ENCODE results near the gene ZNF438.
"Not testable (repeated sequence)": the region's sequence is repeated elsewhere in the genome, so short reads cannot be mapped to it uniquely, and the experiment has no call there.

ZNF438 gene

DNA sequence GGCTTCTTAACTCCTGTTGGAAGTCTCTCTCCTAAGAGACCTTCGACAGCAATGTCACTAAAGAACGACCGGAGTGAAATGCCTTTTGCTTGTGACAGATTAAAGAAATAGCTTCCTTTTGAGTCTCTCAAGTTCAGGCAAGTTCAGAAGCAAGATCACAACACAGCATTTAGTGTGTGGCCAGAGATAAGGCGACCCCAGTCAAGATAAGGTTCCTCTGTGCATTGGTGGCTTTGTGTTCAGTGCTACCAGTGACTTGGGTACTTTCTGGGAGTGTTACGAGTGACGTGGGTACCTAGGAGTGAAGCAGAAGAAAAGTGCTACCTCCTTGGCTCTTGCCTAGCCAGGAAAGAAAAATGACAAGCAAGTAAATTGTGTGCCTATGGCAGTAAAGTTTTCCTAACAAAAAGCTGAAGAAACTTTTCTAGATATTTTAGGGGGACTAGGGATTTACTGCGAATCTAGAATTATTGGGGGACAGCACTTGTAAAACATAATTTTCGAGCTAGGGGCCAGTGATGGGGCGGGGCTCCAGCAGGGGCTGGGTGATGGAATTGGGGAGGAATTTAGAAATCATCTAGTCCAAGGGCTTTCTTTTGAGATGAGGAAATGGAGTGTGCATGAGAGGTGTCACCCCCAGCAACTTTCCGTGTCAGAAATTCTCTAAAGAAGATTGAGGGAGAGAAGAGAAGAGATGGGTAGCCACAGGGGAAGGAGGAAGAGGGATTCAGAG, 210.2 kb downstream of the ZNF438 start:
- no peak for DNase-seq

DNA sequence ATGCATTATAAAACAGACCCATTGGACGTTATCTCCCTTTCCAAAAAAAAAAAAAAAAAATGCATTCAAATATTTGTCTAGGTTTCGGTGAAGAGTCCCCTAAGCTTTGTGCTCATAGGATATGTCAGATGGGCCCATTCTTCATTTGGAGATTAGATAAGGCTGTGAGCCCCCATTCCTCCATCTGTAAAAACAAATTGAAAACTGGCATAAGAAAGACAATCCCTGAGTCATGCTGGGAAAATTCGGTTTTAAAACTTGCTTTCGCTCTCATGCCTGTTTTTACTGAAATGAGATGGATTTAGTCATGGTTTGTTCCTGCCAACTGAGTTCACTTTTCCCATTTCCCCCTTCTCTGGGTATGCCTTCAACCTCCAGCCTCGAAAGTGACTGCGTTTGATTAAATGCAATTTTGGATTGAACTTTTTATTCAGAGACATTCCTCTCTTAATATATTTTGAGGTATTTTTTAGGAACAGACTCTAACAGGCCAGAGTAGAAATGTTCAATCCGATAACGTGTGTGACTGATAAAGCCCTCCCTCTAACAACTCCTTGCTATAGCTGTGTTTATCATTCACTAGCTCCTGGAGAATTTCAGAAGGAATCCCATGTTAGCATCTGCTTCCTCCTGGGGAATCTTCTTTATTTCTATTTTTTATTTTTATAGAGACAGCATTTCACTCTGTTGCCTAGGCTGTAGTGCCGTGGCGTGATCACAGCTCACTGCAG, 211.2 kb downstream of the ZNF438 start:
- no peak for DNase-seq

DNA sequence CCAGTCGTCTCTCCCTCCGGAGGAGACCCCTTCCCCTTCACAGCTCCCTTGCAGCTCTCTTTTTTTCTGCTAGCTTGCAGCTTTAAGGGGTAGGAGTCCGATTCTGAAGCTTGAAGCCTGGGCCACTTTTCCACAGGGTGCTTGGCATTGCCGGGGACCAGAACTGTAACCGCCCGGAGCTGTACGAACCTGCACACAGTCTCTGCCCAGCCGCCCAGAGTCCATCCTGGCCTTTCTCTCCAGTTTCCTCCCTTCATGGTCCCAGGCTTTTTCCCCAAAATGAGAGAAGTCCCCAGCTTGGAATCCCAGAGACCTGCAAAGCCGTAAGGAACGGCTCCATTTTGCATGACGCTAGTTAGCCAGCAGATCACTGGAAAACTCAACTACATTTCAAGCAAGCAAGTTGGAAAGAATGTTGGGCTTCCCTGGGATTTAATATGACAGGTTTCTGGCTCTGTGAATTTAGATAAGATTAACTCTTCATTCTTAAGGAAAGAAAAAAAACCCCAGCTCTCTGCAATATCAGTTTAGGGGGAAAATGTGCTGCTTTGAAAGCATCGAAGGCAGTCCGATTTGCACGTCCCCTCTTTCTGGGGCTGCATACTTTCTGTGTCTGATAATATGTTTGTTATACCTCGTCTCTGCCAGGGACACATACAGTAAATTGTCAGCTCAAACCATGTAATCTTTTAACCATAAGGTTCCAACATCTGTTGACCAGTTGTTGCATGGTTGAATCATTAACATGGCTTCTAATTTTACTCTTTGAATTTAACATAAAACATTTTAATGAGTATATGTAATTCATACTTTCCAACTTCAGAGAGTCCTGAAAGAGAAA, 212.1 kb downstream of the ZNF438 start:
- DNase-seq = no peak

DNA sequence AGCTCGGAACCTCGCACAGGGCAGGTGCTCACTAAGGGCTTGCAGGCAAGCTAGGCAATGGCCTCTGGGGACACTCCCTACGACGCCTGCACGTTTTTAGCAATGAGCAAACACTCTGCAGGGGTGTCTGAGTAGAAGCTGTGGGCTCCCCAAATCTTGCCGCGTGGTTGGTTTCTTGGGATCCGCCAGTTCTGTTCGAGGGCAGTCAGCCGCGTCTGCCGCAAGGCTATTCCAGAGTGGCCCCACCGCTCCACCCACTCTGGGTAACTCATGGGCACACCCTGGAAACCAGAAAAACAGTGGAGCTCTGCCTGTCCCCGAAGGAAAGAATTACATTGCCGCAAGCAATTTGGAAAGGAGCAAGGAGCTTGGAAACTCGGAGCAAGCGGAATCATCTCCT, 212.8 kb downstream of the ZNF438 start:
- no peak for DNase-seq

DNA sequence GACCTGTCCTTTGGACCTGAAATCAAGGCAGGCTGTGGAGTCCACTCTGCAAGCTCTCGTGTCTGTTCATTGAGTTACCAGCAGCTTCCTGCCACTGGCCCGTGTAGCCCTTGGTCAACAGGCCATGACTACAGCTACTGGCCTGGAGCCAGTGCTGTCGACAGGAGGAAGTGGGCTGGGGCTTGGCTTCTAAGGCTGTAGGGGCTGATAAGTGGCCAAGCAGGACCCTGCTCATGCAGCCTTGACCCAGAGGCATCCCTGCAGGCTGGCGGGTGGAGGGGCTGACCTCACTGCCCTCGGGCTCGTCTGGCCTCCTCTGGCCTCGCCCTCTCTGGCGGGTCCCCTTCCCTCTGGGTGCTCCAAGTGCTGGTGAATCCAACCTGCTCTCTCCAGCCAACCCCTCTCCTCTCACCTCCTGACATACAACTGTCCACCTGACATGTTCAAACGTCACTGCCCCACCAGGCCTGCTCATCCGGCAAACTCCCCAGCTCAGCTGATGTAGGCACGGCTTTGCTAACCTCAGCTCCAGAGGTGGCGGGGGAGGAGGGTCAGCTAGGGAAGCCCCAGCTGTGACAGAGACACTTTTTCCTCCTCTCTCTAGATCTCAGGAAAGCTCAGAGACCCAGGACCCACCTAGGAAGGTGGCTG, 213.5 kb downstream of the ZNF438 start:
- no peak for DNase-seq

DNA sequence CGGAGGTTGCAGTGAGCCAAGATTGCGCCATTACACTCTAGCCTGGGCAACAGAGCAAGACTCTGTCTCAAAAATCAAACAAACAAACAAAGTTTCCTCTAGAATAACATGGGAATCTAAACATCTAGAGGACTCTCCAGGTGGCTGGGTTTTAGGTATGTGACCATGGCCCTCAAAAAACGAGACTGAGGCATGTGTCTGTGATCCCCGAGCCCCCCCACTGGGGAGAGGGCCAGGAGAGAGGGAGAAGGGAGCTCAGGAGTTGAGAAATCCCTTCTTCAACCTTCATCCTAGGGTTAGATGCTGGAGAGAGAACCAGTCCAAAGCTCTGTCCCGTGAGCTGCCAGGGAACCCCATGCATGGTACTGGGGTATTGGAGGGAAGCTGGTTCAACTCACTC, 214.1 kb downstream of the ZNF438 start:
- no peak for DNase-seq

DNA sequence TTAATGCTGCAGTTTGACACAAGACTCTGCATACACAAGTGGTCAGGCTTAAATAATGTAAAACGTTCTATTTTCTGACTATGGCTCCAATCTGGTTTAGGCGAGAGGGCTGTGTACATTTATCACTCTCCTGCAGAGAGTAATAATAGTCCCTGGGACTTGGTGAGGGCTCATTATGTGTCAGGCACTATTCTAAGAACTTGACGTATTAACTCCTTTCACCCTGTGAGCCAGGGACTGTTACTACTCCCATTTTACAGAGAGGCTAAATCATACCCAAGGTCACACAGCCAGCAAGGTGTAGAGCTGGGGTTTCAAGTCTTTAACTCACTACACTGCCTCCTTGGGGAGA, 214.9 kb downstream of the ZNF438 start:
- DNase-seq = no peak

DNA sequence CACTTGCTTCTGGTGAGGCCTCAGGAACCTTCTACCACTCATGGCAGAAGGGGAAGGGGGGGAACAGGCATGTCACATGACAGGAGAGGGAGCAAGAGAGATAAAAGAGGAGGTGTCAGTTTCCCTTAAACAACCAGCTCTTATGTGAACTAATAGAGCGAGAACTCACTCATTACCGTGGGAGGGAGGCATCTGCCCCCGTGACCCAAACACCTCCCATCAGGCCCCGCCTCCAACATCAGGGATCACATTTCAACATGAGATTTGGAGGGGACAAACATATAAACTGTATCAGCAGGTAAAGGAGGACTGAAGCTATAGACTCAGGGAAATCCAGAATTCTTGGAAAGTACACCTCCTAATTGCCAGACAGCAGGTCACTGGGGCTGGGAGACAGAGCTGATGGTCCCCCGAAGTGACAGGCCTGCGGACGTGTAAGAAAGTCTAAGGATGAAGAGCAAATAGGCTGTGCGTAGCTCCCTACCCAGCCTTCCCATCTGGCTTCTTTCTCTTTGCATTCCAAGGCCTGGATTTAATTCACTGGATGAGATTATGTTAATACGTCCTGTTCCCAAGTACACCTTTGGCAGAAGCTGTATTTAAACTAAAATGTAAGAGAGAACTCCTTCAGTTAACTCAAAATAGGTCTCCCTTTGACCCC, 215.4 kb downstream of the ZNF438 start:
- DNase-seq = no peak

DNA sequence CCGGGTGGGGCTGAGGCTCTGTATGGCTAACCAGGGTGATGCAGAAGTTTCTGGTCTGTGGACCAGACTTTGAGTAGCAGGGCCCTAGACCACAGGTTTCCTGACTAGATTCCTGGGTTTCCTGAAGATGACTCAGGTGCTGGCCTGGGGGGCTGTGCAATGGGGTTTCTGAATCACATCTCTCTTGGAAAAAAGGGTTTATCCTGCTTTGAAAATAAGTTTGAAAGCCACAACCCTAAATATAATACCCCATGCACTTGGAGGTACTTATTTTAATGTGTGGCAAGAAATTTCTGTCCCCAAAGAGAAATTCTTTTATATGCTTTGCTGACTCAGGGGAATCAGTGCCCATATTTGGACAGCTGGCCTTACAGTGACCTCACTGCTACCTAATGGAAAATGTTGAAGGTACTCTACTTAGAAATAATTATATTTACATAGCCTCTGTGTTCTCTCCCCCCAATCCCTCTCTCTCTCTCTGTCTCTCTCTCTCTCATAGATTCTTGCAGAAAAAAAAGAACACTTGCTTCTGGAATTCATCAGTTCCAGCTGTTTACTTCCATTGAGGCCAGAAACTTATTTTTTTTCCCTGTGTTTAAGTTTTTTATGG, 217.7 kb downstream of the ZNF438 start:
- no peak for DNase-seq

DNA sequence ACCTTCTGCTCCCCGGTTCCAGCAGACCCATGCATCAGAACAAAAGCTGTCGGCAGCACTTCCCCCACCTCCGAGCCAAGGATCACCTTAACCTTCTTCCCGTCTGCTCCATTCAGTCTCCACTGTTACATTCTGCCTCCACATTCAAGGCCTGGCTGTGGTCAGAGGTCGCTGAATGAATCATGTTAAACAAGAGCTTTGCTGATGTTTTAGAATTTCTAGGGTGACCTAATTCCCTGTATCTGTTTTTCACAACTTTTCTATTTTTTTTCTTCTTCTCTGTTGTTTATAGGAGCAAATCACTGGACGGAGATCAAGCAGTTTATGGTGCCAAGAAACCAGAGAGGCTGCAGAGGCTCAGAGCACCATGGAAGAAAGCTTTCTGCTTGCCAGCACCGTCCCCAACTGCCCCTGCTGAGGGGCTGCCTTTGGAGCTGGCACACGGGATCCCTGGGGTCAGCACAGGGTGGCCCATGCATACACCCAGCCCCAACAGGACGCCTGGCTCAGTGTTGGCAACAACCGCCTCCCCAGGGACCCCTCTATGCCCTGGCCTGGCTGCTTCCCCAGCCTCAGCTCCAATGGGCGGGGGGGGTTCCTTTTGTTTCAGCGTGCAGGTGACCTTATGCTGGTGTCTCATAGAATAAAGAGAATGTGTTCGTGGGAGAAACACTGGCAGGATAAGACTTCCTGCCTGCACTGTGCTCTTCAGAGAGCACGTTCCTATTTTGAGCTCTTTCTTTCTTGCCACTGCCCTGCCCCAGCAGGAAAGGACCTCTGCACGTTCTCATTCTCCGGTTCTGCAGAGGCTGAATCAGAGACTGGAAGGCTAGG, 219.4 kb downstream of the ZNF438 start:
- no peak for DNase-seq

DNA sequence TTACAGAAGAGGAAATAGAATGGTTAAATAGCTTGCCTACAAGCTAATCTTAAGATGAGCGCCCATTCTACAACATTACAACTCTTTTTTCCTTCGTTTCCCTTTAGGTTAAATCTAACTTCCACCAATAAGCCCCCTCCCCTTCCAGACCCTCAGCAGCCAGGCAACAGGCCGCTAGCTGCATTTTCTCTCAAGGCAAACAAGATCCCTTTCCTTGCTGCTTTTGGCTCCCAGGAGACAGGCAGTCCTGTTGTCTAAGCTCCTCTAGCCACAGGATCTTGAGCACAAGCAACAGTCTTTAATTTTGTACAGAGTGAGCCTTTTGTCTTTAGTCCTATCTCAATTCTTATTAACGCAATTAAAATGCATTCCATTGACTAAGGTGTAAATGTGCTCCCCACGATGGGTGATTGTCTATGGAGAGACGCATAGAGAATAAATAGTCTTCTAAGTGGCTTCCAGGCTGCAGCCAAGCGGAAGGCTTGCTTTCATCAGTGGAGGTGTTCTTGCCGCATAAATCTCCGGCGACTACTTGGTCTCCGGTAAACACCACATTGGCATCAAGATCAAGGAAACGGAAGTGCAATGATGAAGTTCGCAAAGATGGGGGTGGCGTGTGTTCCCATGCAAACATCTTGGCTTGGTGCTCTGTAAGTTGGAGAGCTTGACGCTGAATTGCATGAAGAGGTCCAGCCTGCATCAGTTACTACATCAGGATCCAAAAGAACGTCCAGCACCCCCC, 220.2 kb downstream of the ZNF438 start:
- DNase-seq = no peak

DNA sequence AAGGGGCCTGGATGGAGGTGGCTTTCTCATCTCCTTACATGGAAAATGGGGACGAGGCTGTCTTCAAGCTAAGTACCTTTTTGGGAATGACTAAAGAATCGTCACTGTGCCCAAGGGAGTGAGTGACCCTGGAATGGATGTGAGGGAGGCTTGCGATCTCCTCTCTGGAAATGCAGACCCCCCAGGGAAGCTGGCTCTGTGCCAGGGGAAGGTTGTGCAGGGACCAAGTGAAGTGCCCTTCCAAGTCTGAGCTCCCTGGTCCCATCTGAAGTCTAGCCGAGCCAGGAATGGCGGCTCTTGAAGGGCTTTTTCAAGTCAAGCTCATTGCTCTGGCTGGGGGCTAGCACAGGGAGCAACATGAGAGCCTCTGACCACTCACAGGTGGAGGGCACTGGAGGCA, 221.2 kb downstream of the ZNF438 start:
- DNase-seq = no peak

DNA sequence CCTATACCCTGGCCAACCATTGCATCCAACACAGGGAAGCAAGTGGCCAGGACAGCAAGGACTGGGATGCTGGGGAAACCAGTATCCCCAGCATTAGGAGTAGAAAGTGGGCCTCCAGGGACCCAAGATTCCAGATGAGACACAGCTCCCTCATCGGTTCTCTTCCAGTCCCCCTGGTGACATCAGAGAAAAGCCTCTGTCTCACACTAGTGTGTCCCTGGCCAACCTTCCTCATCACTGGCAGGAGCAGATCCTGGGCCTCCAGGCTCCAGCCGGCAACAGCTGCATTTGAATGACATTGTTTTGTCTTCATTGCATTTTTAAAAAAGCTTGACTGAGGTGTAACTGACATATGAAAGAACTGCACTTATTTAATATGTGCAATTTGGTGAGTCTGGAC, 224.8 kb downstream of the ZNF438 start:
- no peak for DNase-seq

DNA sequence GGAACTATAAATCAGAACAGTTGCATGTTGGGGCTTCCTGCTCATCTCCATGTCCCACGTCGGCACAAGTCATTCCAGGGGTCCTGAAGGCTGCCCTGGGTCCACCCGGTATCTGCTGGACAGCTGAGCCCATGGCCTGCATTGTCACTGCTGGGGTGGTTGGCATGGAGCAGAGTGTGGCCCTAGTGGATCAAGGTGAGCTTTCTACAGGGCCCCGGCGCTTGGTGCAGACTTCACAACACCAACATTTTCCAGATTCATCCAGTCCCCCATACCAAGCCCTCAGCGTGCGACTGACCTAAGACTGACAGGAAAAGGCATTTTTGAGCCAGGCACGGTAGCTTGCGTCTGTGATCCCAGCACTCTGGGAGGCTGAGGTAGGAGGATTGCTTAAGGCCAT, 226.6 kb downstream of the ZNF438 start:
- no peak for DNase-seq

DNA sequence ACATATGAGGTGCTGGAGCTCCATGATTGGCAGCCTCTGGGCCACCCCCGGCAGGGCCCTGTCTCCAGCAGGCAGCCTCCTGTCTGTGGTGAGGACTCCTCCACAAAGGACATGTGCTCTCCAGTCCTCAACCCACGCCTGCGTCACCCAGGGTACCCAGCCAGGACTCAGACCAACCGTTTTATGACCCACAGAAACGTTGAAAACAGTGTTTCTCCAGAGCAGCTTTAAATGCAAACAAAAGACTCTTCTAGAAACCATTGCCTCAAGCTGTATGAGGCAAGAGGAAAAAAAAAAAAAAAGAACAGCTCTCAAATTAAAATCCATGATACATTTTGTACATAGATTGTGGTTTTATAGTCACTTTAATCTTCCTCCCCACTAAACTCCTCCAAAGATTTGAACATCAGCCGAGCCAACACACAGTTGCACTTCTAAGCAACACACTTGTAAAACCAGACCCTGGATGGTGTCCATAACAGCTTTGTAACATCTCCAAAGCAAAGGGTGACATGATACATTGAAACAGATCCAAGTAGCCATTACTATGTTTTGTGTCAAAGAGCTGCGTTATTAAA, 227.1 kb downstream of the ZNF438 start:
- DNase-seq = no peak

DNA sequence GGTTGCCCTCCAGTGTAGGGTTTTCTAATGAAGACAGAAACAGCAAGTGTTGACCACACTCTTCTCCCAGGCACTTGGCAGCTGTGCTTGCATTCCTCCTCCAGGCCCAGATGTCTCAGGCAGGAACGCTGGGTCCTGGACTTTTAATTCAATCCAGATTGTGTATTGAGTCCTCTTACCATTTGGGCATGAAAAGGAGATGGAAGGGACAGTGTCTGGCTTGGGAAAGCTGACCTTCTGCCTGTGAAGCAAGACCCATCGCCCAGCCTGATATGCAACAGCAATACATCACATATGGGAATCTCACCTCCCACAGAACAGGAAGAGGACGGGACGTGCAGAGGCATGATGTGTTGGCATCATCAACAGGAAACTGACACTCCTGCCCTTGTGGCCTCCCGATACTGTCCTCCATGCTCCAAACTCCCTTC, 227.8 kb downstream of the ZNF438 start:
- DNase-seq = no peak

DNA sequence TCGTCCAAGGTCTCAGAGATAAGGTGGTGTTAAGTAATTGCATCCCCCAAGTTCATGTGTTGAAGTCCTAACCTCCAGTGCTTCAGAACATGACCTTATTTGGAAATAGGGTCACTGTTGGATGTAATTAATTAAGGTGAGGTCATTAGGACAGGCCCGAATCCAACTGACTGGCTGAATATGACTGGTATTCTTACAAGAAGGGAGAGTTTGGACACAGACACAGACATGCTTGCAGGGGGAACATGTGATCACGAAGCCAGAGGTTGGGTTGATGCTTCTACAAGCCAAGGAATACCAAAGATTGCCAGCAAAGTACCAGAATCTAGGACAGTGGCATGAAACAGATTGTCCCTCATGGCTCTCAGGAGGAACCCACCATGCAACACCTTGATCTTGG, 228.6 kb downstream of the ZNF438 start:
- DNase-seq = no peak

DNA sequence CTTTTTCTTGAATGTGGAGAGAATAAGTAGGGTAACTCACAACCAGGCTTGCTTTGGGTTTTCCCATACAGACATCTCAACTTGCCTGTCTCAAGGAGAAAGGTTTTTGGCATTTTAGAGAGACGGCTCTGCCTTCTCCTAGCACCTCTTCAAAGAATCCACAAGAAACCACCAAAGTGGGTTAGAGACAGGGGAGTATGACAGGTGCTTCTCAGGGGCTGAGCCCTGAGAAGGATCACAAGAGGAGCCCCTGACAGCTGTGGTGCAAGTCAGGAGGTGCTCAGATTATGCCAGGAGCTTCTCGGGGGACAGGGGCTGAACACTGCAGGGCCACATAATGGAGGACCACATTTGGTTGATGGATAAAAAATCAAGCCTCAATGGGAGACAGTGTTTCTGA, 231.3 kb downstream of the ZNF438 start:
- no peak for DNase-seq

DNA sequence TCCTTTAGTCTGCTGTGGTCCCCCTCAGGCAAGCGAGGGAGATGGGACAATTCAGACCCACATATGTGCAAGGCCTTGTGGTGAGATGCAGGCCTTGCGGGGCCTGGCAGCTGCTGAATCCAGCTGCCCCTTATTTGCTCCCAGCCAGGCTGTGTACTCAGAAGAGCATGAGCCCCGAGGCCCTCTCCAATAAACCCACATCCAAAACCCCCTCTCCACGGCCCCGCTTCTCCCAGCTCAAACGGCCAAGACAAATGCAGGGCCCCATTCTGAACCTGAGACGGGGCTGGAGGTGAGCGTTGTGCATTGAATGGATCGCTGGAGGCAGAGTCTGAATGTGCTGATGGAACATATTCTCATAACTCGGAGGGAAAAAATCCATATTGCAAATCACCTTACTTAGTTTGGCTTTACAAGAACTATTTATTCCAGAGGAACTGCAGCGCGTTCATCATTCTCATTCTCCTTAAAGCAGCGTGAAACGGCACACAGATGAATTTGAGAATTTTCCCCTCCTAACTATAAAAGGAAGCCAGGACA, 232.9 kb downstream of the ZNF438 start:
- DNase-seq = no peak

DNA sequence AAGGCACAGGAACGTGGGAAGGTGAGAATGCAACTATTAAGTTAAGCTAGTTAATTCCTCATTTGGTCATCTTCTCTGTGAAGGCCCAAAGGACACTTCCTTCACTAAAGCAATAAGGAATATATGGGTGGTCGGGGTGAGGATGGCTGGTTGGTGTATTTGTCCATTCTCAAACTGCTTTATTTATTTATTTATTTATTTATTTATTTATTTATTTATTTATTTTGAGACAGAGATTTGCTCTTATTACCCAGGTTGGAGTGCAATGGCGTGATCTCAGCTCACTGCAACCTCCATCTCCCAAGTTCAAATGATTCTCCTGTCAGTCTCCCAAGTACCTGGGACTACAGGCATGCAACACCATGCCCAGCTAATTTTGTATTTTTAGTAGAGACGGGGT, 236.6 kb downstream of the ZNF438 start:
- not testable (repeated sequence) for DNase-seq

Data from NCI-H187 treated with DMSO at 0.1 percent for 48 hours (cell line).